Left colon (tissue), 2 donors: ENCODE data around the gene SELENOT. TPM values are rescaled to one million over a fixed set of nuclear protein-coding genes. Genes with fewer than 3 reads are reported as not detected.

Source experiments
- ATAC-seq: fragments of 200-7000 bp; cut with Tn5 transposase; one replicate; pipeline ENCODE4 v1.9.1; 2020; ENCODE audit warnings: mild to moderate bottlenecking, moderate library complexity
- DNase-seq, 2 donors: peaks; one replicate each; pipeline ENCODE4 v3.0.0-alpha.2; 2020
- intact Hi-C, 2 donors: fragments of 100-400 bp; cut with DNase I in 1 of 2; cut with micrococcal nuclease in 1 of 2; formaldehyde crosslinking; loops; one replicate each; pipeline versions ENCODE4 v1.11.2 to v1.14.0; 2022; cut with DNase I, micrococcal nuclease
- total RNA-seq, 2 donors: library from RNA; stranded (reverse); fragmentation: NEBNext Ultra II Directional; extraction: Animal tissue kit (Norgen Biotek cat#: 25700); gene quantifications; one replicate each; pipeline ENCODE4 v1.2.1, GENCODE V29; 2021
- donor health status: DM: no; HTN: no; CAD: no.
- donor health status: DM: yes; HTN: yes; CAD: no.

The SELENOT gene
- total RNA-seq, 2 donors from 2014 or later: 90.9 to 100 TPM

DNA sequence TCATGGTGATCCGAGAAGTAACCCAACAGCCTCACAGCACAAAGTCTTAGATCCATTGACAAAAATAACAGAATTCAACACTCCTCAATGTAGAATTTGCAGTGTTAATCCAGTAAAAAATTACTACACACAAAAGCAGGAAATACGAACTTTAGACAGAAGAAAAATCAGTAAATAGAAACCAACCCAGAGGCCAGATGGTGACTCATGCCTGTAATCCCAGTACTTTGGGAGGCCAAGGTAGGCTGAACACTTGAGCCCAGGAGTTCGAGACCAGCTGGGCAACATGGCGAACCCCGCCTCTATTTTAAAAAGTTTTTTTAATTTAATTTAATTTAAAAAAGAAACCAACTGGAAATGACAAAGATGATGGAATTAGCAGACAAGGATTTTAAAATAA is 36.1 kb downstream of the SELENOT start:
- no peak for DNase-seq
- no peak for ATAC-seq
- intact Hi-C loops: no loop called here

DNA sequence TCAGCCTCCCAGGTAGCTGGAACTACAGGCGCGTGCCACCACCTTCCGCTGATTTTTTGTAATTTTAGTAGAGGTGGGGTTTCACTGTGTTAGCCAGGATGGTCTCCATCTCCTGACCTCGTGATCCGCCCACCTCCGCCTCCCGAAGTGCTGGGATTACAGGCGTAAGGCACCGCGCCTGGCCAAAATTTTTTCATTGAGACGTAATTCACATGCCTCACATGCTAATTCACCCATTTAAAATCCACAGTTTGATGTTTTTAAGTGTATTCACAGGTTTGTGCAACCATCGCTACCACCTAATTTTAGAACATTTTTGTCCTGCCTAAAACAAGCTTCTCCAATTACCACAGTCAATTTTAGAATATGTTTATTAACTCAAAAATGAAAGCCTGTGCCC is 37.1 kb downstream of the SELENOT start:
- no peak for ATAC-seq
- no peak for DNase-seq
- intact Hi-C loops: no loop called here

DNA sequence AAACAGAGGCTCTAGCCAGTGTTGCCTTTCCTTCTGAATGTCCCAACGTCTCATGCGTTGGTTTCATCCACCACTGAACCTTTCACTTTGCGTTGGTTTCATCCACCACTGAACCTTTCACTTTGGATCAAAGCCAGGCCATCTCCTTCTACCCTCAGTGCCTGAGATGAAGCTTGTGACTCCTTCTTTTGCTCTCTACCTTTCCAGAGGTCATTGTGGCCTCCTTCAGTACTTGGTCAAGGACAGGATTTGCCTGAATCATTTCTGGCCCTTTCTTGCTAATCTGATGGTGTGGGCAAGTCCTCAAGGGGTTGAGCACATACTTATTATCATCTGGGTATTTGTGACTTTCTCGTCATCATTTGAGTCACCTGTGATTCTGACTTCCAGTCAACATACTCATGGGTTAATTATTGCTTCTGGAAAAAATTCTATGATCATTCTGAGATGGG is 50.0 kb downstream of the SELENOT start:
- no peak for ATAC-seq
- intact Hi-C loops: no loop called here
- DNase-seq: no peak

DNA sequence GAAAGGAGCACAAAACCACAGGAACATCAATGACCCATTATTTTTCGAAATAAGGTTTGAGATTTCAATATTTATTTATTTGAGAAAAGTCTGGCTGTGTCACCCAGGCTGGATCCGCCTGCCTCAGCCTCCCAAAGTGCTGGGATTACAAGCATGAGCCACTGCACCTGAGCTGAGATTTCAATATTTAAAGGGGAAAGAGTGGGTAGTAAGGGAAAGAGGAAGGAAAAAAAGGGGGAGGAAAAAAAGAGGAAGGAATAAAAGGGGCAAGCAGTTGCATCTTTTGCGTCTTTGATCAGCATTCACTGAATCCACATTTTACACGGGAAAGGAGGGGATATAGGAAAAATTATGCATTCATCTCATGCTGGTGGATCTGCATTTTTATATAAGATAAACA is 53.2 kb downstream of the SELENOT start:
- ATAC-seq (no peak), DNase-seq (no peak)
- intact Hi-C loops: no loop called here

DNA sequence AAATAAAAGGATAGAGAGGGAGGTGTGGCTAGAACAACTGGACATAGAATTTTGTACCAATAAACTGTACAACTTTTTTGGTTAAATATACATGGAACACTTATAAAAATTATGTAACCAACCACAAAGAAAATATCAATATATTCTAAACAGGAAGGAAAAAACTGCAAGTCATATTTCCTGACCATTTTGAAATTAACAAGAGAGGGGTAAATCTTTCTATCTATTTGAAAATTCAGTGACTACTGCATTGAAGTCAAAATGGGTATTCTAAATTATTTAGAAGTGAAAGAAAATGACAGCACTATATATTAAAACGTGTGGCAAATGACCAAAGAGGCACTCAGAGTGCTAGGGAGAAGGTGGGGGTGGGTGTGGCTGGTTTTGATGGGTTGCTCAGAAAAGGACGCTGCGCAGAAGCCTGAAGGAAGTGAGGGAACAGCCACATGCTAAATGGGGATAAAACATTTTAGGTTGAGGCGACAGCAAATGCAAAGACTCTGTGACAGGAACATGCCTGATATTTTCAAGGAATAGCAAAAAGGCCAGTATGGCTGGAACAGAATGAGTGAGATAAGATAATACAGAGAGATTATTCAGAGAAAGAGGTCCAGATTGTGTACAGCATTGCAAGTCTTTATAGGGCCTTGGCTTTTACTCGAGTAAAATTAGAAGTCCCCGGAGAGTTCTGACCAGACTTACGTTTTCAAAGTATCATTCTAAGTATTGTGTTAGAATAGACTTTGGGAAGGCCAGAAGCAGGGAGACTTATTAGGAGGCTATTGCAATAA is 59.5 kb downstream of the SELENOT start:
- intact Hi-C loops: no loop called here
- DNase-seq (no peak), ATAC-seq (no peak)

DNA sequence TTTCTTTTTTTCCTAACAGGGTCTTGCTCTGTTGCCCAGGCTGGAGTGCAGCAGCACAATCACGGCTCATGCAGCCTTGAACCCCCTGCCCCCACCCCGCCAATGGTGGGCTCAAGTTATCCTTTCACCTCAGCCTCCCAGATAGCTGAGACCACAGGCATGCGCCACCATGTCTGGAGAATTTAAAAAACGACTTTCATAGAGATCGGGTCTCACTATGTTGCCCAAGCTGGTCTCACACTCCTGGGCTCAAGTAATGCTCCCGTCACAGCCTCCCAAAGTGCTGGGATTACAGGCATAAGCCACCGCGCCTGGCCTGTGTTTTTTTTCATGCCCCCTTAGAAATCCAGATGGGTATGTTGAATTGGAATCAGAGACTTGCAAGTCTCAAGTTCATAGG is 60.3 kb downstream of the SELENOT start:
- no peak for ATAC-seq
- DNase-seq: no peak
- intact Hi-C loops: no loop called here

DNA sequence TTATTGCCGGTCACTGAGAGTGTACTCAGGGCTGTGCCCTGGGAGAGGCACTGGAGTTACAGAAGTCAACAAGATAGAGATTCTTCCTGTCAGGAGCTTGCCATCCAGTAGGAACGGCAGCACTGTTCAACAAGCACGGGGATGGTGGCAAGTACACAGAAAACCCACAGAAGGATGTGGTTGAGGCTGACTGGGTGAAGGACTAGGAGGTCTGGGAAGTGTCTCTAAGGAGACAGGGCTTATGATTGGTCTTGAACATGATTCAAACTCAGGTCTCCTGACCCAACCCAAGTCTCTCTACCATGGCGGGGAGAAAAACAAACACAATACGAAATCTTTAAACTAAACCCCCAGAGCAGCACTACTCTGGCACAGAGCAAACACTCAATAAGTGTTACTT is 63.0 kb downstream of the SELENOT start:
- no peak for ATAC-seq
- DNase-seq: no peak
- intact Hi-C loops: no loop called here

DNA sequence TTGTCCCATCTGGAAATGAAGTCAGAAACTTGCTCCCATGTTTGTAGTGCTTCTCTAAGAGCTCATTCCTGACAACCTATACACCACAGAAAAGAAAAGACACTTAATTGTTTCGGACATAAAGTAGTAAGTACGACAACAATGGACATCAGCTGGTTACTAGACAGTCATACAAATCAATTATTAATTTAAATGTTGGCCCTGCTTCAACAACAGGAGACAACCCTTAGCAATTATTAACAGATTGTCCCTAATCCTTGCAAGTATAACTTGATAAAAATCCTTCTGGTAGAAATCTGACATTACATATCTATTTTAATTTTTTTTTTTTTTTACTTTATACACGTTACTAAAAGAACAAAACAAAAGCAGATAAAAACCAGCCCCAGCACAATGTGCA is 70.8 kb downstream of the SELENOT start:
- intact Hi-C loops: no loop called here
- ATAC-seq: no peak
- DNase-seq: no peak

DNA sequence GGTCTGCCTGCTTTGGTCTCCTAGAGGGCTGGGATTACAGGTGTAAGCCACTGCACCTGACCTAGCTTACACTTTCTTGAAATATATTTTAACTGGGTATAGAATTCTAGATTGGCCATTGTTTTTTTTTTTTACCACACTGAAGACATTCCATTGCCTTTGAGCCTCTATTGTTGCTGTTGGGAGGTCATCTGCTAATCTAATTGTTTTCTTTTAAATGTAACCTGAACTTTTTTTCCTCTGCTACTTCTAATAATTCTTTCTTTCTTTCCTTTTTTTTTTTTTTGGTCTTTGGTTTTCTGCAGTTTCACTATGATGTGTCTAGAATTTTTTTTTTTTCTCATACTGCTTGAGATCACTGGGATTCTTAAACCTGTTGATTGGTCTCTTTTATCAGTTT is 72.5 kb downstream of the SELENOT start:
- intact Hi-C loops: no loop called here
- ATAC-seq: no peak

More for the DNA sequence above, 72.5 kb downstream of the SELENOT start:
- no peak for DNase-seq

Other genes starting within 250 kb of the SELENOT start
- gene TSC22D2, start 195.0 kb upstream of the SELENOT start, total RNA-seq: 10 to 100 TPM; 22.4 to 28.3 TPM
- 100 to 1,000 TPM in 1 of 2 donors, 10 to 100 TPM in 1; 85.0 to 104 TPM for gene SERP1, start 56.8 kb upstream of the SELENOT start, total RNA-seq
- 10 to 100 TPM; 56.7 to 72.2 TPM for gene EIF2A, start 56.5 kb upstream of the SELENOT start, total RNA-seq
- gene ERICH6, start 100.6 kb downstream of the SELENOT start, total RNA-seq: not detected
- gene SIAH2, start 159.8 kb downstream of the SELENOT start, total RNA-seq: 10 to 100 TPM; 24.1 to 25.4 TPM